Transverse colon (tissue), 4 donors: ENCODE data around the gene THSD7A.

Source experiments
- CTCF ChIP-seq, 5 experiments: fragments of 200-600 bp in 3 of 5; fragments of 450-650 bp in 2 of 5; sonication (generic) in 3 of 5; IDR thresholded peaks; 1 replicate in 2 of 5; 2 replicates in 3 of 5; pipeline ENCODE4 v1.5.1; 2016 to 2017; ENCODE audit warnings: antibody characterized with exemption in 5 of 5, inconsistent platforms in 3 of 5, mild to moderate bottlenecking in 2 of 5, moderate library complexity in 1 of 5
- EP300 ChIP-seq: sonication (generic); formaldehyde crosslinking; IDR thresholded peaks from one replicate; pipeline ENCODE4 v1.6.1; 2017; ENCODE audit warnings: antibody characterized with exemption, low read depth
- POLR2AphosphoS5 ChIP-seq, 3 donors: sonication (generic); formaldehyde crosslinking; IDR thresholded peaks; one replicate each; pipeline ENCODE4 v1.6.1; 2016; ENCODE audit warnings: antibody characterized with exemption in 3 of 3

GRCh38 chr7:11817111-11817740 lies 14.8 kb downstream of the THSD7A start:
- no peak for TF ChIP-seq CTCF (IDR thresholded peaks at IDR 0.05)
- no peak for TF ChIP-seq POLR2AphosphoS5 (IDR thresholded peaks at IDR 0.05)
- no peak for TF ChIP-seq EP300
